AG04449 (cell line): ENCODE data around the gene ADAT3.
A peak's percentile ranks its signal among the peaks of the same experiment; 100 is the strongest.
"Not testable (repeated sequence)": the region's sequence is repeated elsewhere in the genome, so short reads cannot be mapped to it uniquely, and the experiment has no call there.

Source experiments
- CTCF ChIA-PET: fragments of 350-600 bp; formaldehyde crosslinking; extraction: SDS; loops from one replicate; lab custom pipeline; 2021; ENCODE audit warnings: antibody characterized with exemption; lab: Yijun Ruan, JAX
- POLR2A ChIA-PET: fragments of 400-600, 350-600 bp; formaldehyde crosslinking; extraction: SDS; loops from one replicate; lab custom pipeline; 2020; ENCODE audit warnings: antibody characterized with exemption, inconsistent platforms; lab: Yijun Ruan, JAX
- DNase-seq: peaks from one replicate; pipeline ENCODE4 v3.0.0-alpha.2; 2010; ENCODE audit warnings: low read depth, low spot score
- H3K4me3 ChIP-seq: 2 replicates; pipeline ENCODE4 v1.5.1; 2011; ENCODE audit warnings: low read depth, mild to moderate bottlenecking, control low read depth, low read length
- CTCF ChIP-seq: IDR thresholded peaks from one replicate; pipeline ENCODE4 v1.5.1; 2011; ENCODE audit warnings: mild to moderate bottlenecking, moderate library complexity, low read length, control low read depth, inconsistent platforms; ENCODE audit not compliant: insufficient read depth; ENCODE audit errors: missing control alignments

The ADAT3 gene

DNA sequence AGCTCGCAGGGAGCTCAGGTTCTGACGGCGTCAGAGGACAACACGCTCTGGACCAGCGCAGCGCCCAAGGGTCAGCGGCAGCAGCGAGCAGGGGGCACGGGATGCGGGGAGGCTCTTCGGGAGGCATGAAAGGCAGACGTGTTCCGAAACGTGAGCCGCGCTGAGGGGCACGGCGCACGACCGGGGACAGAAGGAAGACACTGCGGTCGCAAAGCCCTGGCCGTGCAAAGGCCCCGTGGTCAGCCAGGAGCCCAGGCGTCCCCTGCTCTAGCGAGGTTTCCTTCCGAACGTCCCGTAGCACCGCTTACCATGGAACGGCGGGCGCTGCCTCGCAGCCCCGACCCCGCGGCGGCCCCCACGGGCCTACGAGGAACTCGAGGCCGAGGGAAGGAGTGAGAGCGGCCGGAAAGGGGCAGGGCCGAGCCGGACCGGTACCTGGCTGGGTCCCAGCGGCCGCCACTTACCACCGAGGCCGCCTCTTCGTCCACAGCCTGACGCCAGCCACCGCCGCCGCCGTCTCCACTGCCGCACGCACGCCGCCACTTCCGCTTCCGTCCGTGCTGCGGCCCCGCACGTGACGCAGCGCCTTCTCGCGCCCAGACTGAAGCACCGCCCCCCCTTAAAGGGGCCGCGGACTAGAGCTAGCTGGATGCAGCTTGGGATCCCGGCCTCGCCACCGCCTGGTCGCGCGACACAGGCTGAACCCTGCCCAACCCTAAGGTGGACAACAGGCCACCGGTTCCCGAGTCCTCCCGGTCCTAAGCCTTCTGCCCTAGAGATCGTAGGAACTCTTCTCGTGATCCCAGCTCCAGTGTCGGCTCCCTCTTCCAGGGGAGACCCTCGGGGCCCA, 29.3 kb upstream of the ADAT3 start:
- no peak for TF ChIP-seq CTCF
- ChIA-PET CTCF (interaction anchor here (0.8 to 1.7 kb wide), 8 partner anchors 10 to 54 kb away, joined by 3 to 16 read pairs (median 3); no protein-coding TSS in a partner anchor), POLR2A (interaction anchor here (0.6 to 1.3 kb wide), 5 partner anchors 9 to 202 kb away, joined by 3 to 8 read pairs (median 5); partner anchors contain the start of gene ABHD17A)
- peak overlapping the region; percentile 98 for H3K4me3 ChIP-seq
- no peak for DNase-seq

DNA sequence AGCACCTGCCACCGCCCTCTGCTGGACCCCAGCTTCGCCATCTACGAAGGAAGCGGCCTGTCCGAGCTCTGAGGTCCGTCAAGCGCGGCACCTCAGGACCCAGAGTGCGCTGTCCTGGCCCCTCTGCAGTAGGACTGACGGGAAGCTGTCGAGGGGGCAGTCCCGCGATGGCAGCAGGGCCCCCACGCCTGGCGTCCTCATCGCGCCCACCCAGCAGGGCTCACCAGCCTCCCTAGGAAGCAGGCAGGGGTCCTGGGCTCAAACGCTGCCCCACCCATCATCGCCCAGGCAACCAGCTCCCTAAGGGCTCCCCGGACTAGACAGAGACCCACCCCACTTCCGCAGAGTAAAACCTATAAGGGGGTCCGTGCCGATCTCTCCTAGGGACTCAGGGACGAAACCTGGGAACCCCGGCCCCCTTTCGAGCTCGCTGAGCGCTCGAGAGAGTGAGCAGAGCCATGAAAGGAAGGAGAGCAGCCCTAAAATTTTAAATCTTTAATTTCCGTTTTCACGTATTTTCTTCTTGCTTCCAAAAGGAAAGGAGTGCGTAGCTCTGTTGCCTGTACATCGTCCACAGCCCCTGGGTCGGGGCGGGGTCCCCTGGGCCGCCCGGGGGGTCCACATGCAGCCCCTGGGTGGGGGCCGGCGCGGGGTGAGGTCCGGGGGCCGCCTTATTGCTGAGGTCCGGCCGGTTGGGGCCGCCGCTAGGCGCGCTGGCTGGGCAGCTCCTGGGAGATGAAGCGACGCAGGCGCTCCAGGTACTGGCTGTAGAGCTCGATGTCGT, 28.5 kb upstream of the ADAT3 start:
- H3K4me3 ChIP-seq: peak overlapping the region; percentile 98
- ChIA-PET POLR2A (interaction anchor here (0.6 to 1.3 kb wide), 5 partner anchors 8 to 203 kb away, joined by 3 to 6 read pairs (median 3); partner anchors contain the start of gene ABHD17A), CTCF (interaction anchor here (0.8 to 1.7 kb wide), 5 partner anchors 11 to 50 kb away, joined by 3 to 10 read pairs (median 3); no protein-coding TSS in a partner anchor)
- not testable (repeated sequence) for DNase-seq

- CTCF ChIA-PET: interaction anchor here (1.7 kb wide), 1 partner anchor 13 kb away, joined by 10 read pairs; no protein-coding TSS in a partner anchor
- DNase-seq, POLR2A ChIA-PET, H3K4me3 ChIP-seq: not testable (repeated sequence)
Measured at GRCh38 chr19:1877280-1877660, 27.9 kb upstream of the ADAT3 start.

- CTCF ChIA-PET, H3K4me3 ChIP-seq, POLR2A ChIA-PET, DNase-seq: not testable (repeated sequence)
Measured at GRCh38 chr19:1878583-1878982, 26.6 kb upstream of the ADAT3 start.

- DNase-seq, H3K4me3 ChIP-seq, CTCF ChIA-PET, POLR2A ChIA-PET: not testable (repeated sequence)
Measured at GRCh38 chr19:1879982-1880381, 25.2 kb upstream of the ADAT3 start.

DNA sequence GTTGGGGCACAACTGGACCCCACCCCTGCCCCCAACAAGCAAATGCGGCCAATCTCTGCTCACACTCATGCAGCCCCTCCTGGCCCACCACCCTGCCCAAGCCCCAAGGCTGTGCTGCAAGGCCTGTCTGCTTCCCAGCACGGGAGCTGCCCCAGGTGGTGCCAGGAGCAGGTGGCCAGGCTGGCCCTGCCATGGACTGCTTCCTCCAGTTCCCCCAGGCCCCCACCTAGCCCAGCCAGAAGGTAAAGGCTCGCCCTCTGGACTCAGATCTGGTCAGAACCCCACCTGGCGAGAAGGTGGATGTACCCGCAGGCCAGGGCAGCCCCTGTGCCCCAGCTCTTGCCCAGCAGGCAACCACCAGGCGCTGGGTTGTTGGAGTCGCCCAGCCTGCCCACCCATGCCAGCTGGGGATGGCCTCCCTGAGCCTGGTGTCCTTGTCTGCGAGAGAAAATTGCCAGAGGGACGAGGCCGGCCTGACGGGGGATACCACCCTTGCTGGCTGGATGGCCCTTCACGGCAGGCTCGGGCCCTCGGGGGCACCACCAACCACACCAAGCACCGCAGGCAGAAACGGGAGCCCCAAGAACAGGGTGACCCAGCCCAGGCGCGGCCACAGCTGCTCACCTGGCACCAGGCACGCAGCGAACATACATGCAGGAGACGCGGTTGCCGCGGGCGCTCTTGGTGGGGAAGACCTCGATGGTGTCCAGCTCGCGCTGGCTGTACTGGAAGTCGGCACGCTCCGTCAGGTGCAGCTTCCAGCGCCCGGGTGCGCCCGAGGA, 24.4 kb upstream of the ADAT3 start:
- DNase-seq: no peak
- no peak for TF ChIP-seq CTCF
- ChIA-PET POLR2A (no interaction called here), CTCF (interaction anchor here (0.9 kb wide), 1 partner anchor 16 kb away, joined by 3 read pairs; no protein-coding TSS in a partner anchor)
- H3K4me3 ChIP-seq: no peak overlapping the region

DNA sequence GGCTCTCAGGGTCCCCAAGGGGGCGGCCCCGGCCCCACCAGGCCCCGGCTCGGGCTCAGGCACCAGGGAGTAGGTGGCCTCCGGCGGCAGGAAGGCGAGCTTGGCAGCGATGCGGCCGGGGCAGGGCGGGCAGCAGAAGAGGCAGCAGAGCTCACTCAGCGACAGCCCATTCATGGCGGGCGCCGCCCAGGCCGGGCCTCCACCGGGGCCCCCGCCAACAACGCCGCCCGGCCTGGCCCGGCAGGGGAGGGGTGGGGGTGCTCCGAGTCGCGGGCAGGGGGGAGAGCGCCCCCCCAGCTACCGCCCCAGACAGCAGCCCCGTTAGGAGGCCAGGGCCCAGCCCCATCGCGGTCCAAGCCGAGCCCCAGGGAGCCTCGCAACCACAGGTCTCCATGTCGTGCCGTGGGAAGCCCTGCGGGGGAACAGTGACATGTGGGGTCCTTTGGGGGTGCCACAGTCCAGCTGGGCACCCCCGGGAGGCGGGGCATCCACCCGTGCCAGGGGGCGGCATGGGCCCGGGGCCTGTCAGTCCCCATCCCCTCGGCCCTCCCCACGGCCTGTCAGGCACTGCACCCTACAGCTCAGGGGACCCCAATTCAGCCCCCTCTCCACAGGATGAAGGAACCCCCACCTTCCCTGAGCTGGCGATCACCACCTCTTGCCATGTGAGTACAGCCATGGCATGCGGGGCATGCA, 23.7 kb upstream of the ADAT3 start:
- CTCF ChIA-PET: interaction anchor here (0.9 to 1.0 kb wide), 2 partner anchors 17 kb away, joined by 3 read pairs; no protein-coding TSS in a partner anchor
- DNase-seq, POLR2A ChIA-PET: not testable (repeated sequence)

More for the DNA sequence above, 23.7 kb upstream of the ADAT3 start:
- H3K4me3 ChIP-seq: not testable (repeated sequence)
